Hippocampal formation (tissue), 2 donors: ENCODE data around the gene CYP24A1.
A peak's percentile ranks its signal among the peaks of the same experiment; 100 is the strongest.

Source experiments
- DNase-seq, 2 donors: peaks; one replicate each; lab custom pipeline; 2025; lab: John Stamatoyannopoulos, UW

Gene CYP24A1

GRCh38 chr20:54201268-54201846 lies 27.6 kb upstream of the CYP24A1 start:
- DNase-seq: no peak

- DNase-seq: no peak
Measured at GRCh38 chr20:54200487-54201267, 26.9 kb upstream of the CYP24A1 start.

GRCh38 chr20:54199721-54200176 lies 26.0 kb upstream of the CYP24A1 start:
- DNase-seq: peak; percentile 43 to 51

- DNase-seq: no peak
Measured at GRCh38 chr20:54199283-54199682, 25.5 kb upstream of the CYP24A1 start.

GRCh38 chr20:54197621-54198604 lies 24.1 kb upstream of the CYP24A1 start:
- DNase-seq: no peak

- DNase-seq: no peak
Measured at GRCh38 chr20:54195483-54196472, 22.0 kb upstream of the CYP24A1 start.

- no peak for DNase-seq
Measured at GRCh38 chr20:54194724-54195438, 21.1 kb upstream of the CYP24A1 start.

- no peak for DNase-seq
Measured at GRCh38 chr20:54193817-54194216, 20.0 kb upstream of the CYP24A1 start.

- DNase-seq: no peak
Measured at GRCh38 chr20:54190217-54190616, 16.4 kb upstream of the CYP24A1 start.

GRCh38 chr20:54189630-54190029 lies 15.8 kb upstream of the CYP24A1 start:
- DNase-seq: no peak

GRCh38 chr20:54188132-54188849 lies 14.5 kb upstream of the CYP24A1 start:
- no peak for DNase-seq

- DNase-seq: no peak
Measured at GRCh38 chr20:54184904-54185626, 11.3 kb upstream of the CYP24A1 start.

- DNase-seq: no peak
Measured at GRCh38 chr20:54184071-54184470, 10.3 kb upstream of the CYP24A1 start.

- no peak for DNase-seq
Measured at GRCh38 chr20:54180931-54181330, 7.1 kb upstream of the CYP24A1 start.

GRCh38 chr20:54179946-54180345 lies 6.2 kb upstream of the CYP24A1 start:
- DNase-seq: no peak

- no peak for DNase-seq
Measured at GRCh38 chr20:54178256-54178655, 4.5 kb upstream of the CYP24A1 start.

- DNase-seq: no peak
Measured at GRCh38 chr20:54177378-54177777, 3.6 kb upstream of the CYP24A1 start.

- DNase-seq: no peak
Measured at GRCh38 chr20:54176610-54177009, 2.8 kb upstream of the CYP24A1 start.
